Heart left ventricle (tissue), 13 donors: ENCODE measurements around the gene TSACC.

Experiments
- POLR2A ChIP-seq, 2 donors: fragments of 450-650 bp; IDR thresholded peaks; one replicate each; pipeline ENCODE4 v1.6.1; 2017; ENCODE audit warnings: antibody characterized with exemption in 2 of 2, mild to moderate bottlenecking in 2 of 2, moderate library complexity in 2 of 2
- TF ChIP-seq, protein P1 (sequence below), 12 donors: fragments of 200-600 bp; sonication (generic) in 4 of 12; IDR thresholded peaks; one replicate each; pipeline versions ENCODE4 v1.5.0 to v1.8.0; 2018 to 2022; ENCODE audit warnings: antibody characterized with exemption in 12 of 12, mild to moderate bottlenecking in 5 of 12
- donor health status: ischemic (EF 13 %, LVEDD 7.1; RV severe dilation, severe dysfunction).
- donor health status: DM: no; HTN: yes; CAD: no.
- donor health status: DM: no; HTN: no; CAD: no.
- donor health status: ischemic (EF 25% LVEDD 6.9; RV normal size, moderate dysfunction).
- donor health status: ischemic (EF 25% LVEDD 5.7; RV mildly dilated, moderate dysfunction).
- donor health status: ischemic (EF 35%, LVEDD 5.7; RV mildly dilated, moderate dysfunction).
- donor health status: nonischemic (EF 11% LVEDD 7.7; RV severe dilation, severe dysfunction).
- donor health status: DM: yes; HTN: yes; CAD: no.
- donor health status: PGD.
- donor health status: ischemic (EF 29% LVEDD 5.4; RV normal size, mild dysfunction).
- donor health status: nonischemic (EF 23%, LVEDD 6.1; RV moderate dilation, normal function).

DNA sequence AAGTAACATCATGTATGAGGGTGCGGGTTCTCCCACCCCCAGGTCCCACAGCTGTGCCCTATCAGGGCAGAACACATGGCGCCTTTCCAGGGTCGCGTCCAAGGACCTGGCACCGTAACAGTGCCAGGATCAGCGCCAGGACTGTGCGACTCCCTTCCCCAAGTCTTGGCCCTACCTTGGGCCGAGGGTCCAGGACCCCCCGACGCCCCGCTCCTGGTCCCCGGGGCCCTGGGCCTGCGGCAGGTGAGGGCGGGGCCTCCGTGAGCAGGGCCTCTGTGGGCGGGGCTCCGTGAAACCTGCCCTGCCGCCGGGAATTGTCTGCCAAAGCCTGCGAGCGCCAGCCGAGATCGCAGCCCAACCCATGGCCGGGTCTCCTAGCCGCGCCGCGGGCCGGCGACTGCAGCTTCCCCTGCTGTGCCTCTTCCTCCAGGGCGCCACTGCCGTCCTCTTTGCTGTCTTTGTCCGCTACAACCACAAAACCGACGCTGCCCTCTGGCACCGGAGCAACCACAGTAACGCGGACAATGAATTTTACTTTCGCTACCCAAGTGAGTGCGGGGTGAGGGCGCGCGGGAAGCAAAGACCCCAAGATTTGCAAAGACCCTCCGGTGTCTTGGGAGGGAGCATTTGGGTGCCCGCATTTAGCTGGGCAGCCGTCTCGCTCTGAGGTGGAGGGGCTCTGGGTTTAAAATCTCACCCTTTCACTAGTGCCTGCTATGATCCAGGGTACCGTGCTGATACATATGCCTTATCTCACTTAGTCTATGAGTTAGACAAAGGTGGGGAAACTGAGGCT, 30.8 kb downstream of the TSACC start, which contains the start of gene RHBG:
- TF ChIP-seq POLR2A (IDR thresholded peaks at IDR 0.05): no peak
- TF ChIP-seq, protein P1, sequence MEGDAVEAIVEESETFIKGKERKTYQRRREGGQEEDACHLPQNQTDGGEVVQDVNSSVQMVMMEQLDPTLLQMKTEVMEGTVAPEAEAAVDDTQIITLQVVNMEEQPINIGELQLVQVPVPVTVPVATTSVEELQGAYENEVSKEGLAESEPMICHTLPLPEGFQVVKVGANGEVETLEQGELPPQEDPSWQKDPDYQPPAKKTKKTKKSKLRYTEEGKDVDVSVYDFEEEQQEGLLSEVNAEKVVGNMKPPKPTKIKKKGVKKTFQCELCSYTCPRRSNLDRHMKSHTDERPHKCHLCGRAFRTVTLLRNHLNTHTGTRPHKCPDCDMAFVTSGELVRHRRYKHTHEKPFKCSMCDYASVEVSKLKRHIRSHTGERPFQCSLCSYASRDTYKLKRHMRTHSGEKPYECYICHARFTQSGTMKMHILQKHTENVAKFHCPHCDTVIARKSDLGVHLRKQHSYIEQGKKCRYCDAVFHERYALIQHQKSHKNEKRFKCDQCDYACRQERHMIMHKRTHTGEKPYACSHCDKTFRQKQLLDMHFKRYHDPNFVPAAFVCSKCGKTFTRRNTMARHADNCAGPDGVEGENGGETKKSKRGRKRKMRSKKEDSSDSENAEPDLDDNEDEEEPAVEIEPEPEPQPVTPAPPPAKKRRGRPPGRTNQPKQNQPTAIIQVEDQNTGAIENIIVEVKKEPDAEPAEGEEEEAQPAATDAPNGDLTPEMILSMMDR (IDR thresholded peaks at IDR 0.05): no peak
